ENCODE results near the gene SSBP3.

SSBP3 gene

DNA sequence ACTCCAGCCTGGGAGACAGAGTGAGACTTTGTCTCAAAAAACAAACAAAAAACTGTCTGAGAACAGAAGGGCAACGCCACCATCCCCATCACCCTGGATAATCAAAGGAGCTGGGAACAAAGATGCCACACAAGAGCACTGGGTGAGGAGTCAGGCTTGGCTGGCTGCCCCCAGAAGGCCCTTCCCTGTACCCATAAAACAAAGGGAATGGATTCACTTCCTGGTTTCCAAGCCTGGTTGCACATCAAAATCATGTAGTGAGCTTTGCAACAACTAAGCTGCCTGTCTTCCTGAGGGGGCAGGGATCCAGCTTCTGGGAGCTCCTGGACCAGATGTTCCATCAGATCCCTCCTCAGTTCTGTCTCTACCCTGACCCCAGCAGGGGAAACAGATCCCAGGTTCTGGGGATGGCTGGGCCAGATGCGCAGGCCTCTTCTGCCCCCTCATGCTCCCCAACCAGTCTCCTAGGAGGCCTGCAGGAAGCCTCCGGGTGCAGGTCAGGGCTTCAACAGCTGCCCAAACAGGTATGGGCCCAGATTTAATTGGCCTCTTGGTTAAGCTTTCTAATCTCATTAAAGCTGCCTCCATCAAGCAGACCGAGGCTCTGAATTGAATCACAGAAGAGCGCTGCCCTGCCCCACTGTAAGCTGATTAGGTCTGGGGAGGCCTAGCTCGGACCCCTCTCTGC lies 108.5 kb downstream of the SSBP3 start:
- Histone ChIP-seq H3K27me3 (no peaks in the 10 kb centered on the region), H3K9ac (peak overlapping the region; percentile 56), H4K20me1 (peaks cover 100% of the 10 kb centered on the region), H3K4me1 (peaks cover 50% of the 10 kb centered on the region), H3K4me2 (peak overlapping the region; percentile 62), H3K27ac (peak overlapping the region; percentile 51), H3K9me3 (no peaks in the 10 kb centered on the region), H3K36me3 (peaks cover 15% of the 10 kb centered on the region), H3K4me3 (no peak overlapping the region)
- TF ChIP-seq Cebpa-rat (IDR thresholded peaks at IDR 0.05) = no peak

DNA sequence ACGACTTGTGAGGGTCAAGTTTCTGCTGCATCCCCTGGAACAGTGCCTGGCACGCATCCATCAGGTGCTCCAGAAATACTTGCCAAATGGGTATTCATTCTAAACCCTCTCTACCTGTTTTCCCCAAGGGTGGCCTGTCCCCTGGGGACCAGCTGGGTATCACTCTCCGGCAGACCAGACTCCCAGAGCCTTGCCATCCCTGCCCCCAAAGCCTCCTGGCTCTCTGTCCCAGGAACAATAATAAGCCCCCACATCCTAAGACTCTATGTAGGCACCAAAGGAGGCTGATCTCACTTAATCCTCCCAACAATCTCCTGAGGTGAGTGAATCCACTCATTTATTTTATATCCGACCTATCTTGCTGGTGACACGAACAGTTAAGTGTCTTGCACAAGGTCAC lies 109.5 kb downstream of the SSBP3 start:
- Histone ChIP-seq H3K9ac (no peak overlapping the region), H3K4me2 (no peak overlapping the region), H3K9me3 (no peaks in the 10 kb centered on the region), H3K27ac (no peak overlapping the region), H3K36me3 (peaks cover 17% of the 10 kb centered on the region), H4K20me1 (peaks cover 100% of the 10 kb centered on the region), H3K4me1 (peaks cover 57% of the 10 kb centered on the region), H3K27me3 (no peaks in the 10 kb centered on the region), H3K4me3 (no peak overlapping the region)
- TF ChIP-seq Cebpa-rat (IDR thresholded peaks at IDR 0.05) = no peak

DNA sequence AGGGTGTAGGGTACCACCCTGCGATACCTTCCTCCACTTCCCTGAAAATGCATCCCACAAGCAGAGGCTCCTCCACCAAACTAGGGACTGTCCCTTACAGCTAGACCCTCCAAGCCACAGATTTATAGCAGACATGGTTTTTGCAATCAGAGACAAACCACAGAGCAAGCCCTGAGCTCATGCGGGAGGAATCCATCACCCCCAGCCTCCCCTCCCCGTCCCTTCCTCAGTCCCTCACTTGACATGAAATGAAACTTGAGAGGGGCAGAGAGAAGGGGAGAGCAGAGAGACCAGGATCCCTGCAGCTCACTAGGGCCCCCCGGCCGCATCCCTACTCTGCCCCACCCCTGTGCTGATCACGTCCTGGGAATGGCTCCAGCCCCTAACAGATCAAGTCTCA lies 111.3 kb downstream of the SSBP3 start:
- no peak overlapping the region for H3K4me3 ChIP-seq

DNA sequence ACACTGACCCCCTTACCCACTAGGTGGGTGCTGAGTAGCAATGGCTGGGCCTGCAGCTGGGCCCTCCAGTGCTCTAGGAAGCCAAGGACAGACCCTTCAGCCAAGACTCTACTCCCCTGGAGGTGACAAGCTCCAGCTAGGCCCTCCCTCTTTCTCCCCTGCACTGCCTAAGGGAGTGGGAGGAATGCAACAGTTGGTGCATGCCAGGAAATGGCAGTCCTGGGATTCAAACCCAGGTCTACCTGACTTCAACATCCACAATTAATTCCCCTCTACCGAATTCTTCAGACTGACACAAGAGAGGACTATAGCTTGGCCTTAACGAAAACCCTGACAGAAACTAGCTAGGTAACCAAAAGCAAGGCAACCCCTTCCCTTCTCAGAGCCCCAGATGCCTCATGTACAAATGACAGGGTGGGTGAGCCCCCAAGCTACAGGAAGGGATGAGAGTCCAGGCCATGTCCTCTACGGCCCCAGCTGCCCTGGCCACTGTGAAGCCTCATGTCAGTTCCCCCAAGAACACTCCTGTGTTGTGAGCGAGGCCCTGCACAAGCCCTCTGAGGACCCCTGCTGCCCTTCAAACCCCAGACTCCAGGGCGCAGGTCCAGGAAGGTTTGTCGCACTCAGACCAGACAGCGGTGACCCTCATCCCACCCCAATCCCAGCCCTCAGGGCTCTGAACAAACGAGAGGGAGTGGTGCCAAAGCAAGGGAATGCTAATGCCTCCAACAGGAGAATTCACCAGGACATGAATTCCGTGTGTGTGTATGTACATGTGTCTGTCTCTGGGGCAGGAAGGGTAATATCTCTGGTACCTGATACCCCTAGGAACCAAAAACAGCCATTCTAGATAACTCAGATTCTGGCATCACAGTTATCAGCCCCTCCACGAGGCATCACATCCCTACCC lies 113.9 kb downstream of the SSBP3 start:
- H4K20me1 ChIP-seq = peaks cover 92% of the 10 kb centered on the region
- H3K36me3 ChIP-seq = peaks cover 20% of the 10 kb centered on the region

More for the DNA sequence above, 111.3 kb downstream of the SSBP3 start:
- Histone ChIP-seq H3K4me1 (peaks cover 57% of the 10 kb centered on the region), H3K4me2 (no peak overlapping the region), H3K27me3 (no peaks in the 10 kb centered on the region), H3K9ac (no peak overlapping the region), H3K36me3 (peaks cover 20% of the 10 kb centered on the region), H4K20me1 (peaks cover 100% of the 10 kb centered on the region), H3K9me3 (no peaks in the 10 kb centered on the region), H3K27ac (no peak overlapping the region)
- TF ChIP-seq Cebpa-rat (IDR thresholded peaks at IDR 0.05) = no peak

DNA sequence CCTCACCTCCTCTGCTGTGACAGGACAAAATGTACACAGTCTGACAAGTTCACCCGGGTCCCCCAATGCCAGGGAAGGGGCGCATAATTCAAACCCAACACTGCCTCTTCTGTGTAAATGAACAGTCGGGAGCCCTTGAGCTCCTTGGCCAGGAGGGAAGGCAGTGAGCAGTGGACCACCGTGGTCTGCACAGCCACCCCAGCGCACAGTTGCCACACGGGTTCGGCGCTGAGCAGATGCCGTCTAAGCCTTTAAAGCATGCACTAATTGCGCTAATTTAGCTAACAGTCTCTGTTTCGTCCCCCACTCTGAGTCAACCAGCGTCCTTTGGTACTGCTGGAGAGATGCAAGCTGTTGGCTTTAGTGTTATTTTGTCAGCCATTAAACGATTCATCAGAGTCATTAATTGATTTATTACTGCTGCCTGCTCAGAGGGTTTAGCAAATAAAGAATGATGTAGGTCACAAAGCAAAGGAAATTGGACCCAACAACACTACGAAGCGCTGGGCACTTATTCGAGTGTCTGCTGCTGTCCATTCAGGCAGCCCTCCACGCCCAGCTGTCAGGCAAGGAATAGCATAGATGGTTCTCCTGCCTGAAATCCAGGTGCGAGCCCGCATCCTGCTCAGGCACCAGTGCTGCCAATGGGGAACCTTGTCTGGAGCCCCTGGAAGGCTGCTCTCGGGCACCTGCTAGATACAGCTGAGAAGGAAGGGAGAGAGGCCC lies 114.8 kb downstream of the SSBP3 start:
- Histone ChIP-seq H4K20me1 (peaks cover 92% of the 10 kb centered on the region), H3K4me2 (no peak overlapping the region), H3K4me3 (no peak overlapping the region), H3K9me3 (no peaks in the 10 kb centered on the region), H3K36me3 (peaks cover 20% of the 10 kb centered on the region), H3K4me1 (peaks cover 54% of the 10 kb centered on the region), H3K27me3 (no peaks in the 10 kb centered on the region), H3K27ac (peak overlapping the region; percentile 26; the same call in 1 of the 2 replicates), H3K9ac (no peak overlapping the region)
- no peak for TF ChIP-seq Cebpa-rat (IDR thresholded peaks at IDR 0.05)

More for the DNA sequence above, 113.9 kb downstream of the SSBP3 start:
- TF ChIP-seq Cebpa-rat (IDR thresholded peaks at IDR 0.05) = no peak
- peak overlapping the region; percentile 26; the same call in 1 of the 2 replicates for H3K27ac ChIP-seq
- no peak overlapping the region for H3K9ac ChIP-seq
- H3K4me2 ChIP-seq = no peak overlapping the region
- no peaks in the 10 kb centered on the region for H3K27me3 ChIP-seq
- peaks cover 50% of the 10 kb centered on the region for H3K4me1 ChIP-seq
- no peak overlapping the region for H3K4me3 ChIP-seq
- no peaks in the 10 kb centered on the region for H3K9me3 ChIP-seq

GRCh38 chr1:54290506-54291184 lies 115.5 kb downstream of the SSBP3 start:
- Histone ChIP-seq H3K36me3 (peaks cover 17% of the 10 kb centered on the region), H3K4me3 (no peak overlapping the region), H3K27ac (no peak overlapping the region), H4K20me1 (peaks cover 92% of the 10 kb centered on the region), H3K4me1 (peaks cover 61% of the 10 kb centered on the region), H3K4me2 (no peak overlapping the region), H3K9me3 (no peaks in the 10 kb centered on the region), H3K27me3 (no peaks in the 10 kb centered on the region), H3K9ac (no peak overlapping the region)
- no peak for TF ChIP-seq Cebpa-rat (IDR thresholded peaks at IDR 0.05)

GRCh38 chr1:54289712-54290233 lies 116.4 kb downstream of the SSBP3 start:
- TF ChIP-seq Cebpa-rat (IDR thresholded peaks at IDR 0.05) = no peak
- Histone ChIP-seq H3K4me2 (no peak overlapping the region), H3K9me3 (no peaks in the 10 kb centered on the region), H3K27ac (peak overlapping the region; percentile 9; the same call in 1 of the 2 replicates), H3K36me3 (peaks cover 9% of the 10 kb centered on the region), H3K4me1 (peaks cover 69% of the 10 kb centered on the region), H3K4me3 (no peak overlapping the region), H4K20me1 (peaks cover 87% of the 10 kb centered on the region), H3K27me3 (no peaks in the 10 kb centered on the region), H3K9ac (no peak overlapping the region)

- 0 out of 2 replicates have a peak, but pooled peaks cover 5% of the 10 kb centered on the region for H3K36me3 ChIP-seq
- H3K9ac ChIP-seq = 0 out of 2 replicates have a peak overlapping the region, but pooled peaks have one; percentile 22
- no peak overlapping the region for H3K4me3 ChIP-seq
- H3K9me3 ChIP-seq = no peaks in the 10 kb centered on the region
- H3K4me1 ChIP-seq = peaks cover 82% of the 10 kb centered on the region
- H3K27ac ChIP-seq = peak overlapping the region; percentile 52
- TF ChIP-seq Cebpa-rat (IDR thresholded peaks at IDR 0.05) = no peak
- peak overlapping the region; percentile 67 for H3K4me2 ChIP-seq
- peaks cover 82% of the 10 kb centered on the region for H4K20me1 ChIP-seq
- no peaks in the 10 kb centered on the region for H3K27me3 ChIP-seq
These were observed 118.4 kb downstream of the SSBP3 start for GRCh38 chr1:54287801-54288211.
